PFSK-1 (cell line): ENCODE measurements around the gene FOXE1.

Experiments
- FOXP2 ChIP-seq: optimal IDR thresholded peaks from 2 replicates; pipeline ENCODE3; 2011; ENCODE audit warnings: borderline replicate concordance, control low read depth, inconsistent platforms; ENCODE audit not compliant: insufficient read depth; ENCODE audit errors: extremely low read length, extremely low read depth
- POLR2AphosphoS5 ChIP-seq: IDR thresholded peaks from 2 replicates; pipeline ENCODE4 v1.6.1; 2012; ENCODE audit warnings: low read depth, mild to moderate bottlenecking, control low read depth, low read length, moderate library complexity
- SIN3A ChIP-seq: IDR thresholded peaks from 2 replicates; pipeline ENCODE4 v1.6.1; 2012; ENCODE audit warnings: mild to moderate bottlenecking, low read length, moderate library complexity, borderline replicate concordance; ENCODE audit not compliant: insufficient read depth
- TAF1 ChIP-seq: IDR thresholded peaks from 2 replicates; pipeline ENCODE4 v1.6.1; 2012; ENCODE audit warnings: low read length, control low read depth, borderline replicate concordance; ENCODE audit not compliant: insufficient read depth
- TF ChIP-seq, protein P1 (sequence below), 2 experiments: IDR thresholded peaks; 2 replicates each; pipeline versions ENCODE4 v1.6.1 to v1.8.0; 2011 to 2012; ENCODE audit warnings: low read depth in 2 of 2, low read length in 2 of 2, control low read depth in 1 of 2, inconsistent platforms in 1 of 2, mild to moderate bottlenecking in 1 of 2, moderate library complexity in 1 of 2; ENCODE audit not compliant: insufficient read depth in 1 of 2

DNA sequence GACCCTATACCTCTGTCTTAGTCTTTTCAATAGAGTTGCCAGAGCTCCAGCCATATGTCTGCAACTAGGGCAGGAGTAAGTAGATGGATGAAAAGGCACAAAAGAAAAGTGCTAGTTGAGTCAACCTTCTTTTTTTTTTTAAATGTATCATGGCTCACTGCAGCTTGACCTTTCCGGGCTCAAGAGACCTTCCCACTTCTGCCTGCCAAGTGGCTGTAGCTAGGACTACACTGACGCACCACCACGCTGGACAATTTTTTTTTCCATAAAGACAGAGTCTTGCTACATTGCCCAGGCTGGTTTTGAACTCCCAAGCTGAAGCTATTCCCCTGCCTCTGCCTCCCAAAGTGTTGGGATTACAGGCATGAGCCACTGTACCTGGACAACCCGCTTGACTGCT lies 27.3 kb downstream of the FOXE1 start:
- TF ChIP-seq, protein P1, sequence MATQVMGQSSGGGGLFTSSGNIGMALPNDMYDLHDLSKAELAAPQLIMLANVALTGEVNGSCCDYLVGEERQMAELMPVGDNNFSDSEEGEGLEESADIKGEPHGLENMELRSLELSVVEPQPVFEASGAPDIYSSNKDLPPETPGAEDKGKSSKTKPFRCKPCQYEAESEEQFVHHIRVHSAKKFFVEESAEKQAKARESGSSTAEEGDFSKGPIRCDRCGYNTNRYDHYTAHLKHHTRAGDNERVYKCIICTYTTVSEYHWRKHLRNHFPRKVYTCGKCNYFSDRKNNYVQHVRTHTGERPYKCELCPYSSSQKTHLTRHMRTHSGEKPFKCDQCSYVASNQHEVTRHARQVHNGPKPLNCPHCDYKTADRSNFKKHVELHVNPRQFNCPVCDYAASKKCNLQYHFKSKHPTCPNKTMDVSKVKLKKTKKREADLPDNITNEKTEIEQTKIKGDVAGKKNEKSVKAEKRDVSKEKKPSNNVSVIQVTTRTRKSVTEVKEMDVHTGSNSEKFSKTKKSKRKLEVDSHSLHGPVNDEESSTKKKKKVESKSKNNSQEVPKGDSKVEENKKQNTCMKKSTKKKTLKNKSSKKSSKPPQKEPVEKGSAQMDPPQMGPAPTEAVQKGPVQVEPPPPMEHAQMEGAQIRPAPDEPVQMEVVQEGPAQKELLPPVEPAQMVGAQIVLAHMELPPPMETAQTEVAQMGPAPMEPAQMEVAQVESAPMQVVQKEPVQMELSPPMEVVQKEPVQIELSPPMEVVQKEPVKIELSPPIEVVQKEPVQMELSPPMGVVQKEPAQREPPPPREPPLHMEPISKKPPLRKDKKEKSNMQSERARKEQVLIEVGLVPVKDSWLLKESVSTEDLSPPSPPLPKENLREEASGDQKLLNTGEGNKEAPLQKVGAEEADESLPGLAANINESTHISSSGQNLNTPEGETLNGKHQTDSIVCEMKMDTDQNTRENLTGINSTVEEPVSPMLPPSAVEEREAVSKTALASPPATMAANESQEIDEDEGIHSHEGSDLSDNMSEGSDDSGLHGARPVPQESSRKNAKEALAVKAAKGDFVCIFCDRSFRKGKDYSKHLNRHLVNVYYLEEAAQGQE (IDR thresholded peaks at IDR 0.05; ENCODE audit: insufficient read depth in 1 of 2, low read depth in 2 of 2, low read length in 2 of 2) = no peak
- TF ChIP-seq POLR2AphosphoS5 (no peak), SIN3A (no peak), TAF1 (no peak), FOXP2 (no peak)
